GM23248 (cell line): ENCODE results near the gene IFT81. TPM values are rescaled to one million over a fixed set of nuclear protein-coding genes. Genes with fewer than 3 reads are reported as not detected.

Experiments
- DNase-seq: peaks from one replicate; pipeline ENCODE4 v3.0.0-alpha.2; 2015
- H2AFZ ChIP-seq: fragments of 200-600 bp; sonication (generic); 2 replicates; pipeline ENCODE4 v1.6.1; 2016; ENCODE audit warnings: antibody characterized with exemption
- H3F3A ChIP-seq: fragments of 200-600 bp; sonication (generic); 2 replicates; pipeline ENCODE4 v1.6.1; 2016; ENCODE audit warnings: mild to moderate bottlenecking, antibody characterized with exemption, mixed run types; ENCODE audit not compliant: insufficient read depth
- H3K27ac ChIP-seq: fragments of 200-600 bp; sonication (generic); 2 replicates; pipeline ENCODE4 v1.5.1; 2016; ENCODE audit warnings: mild to moderate bottlenecking
- H3K27me3 ChIP-seq: fragments of 200-600 bp; sonication (generic); replicated peaks from 2 replicates; pipeline ENCODE4 v1.6.1; 2016; ENCODE audit warnings: mild to moderate bottlenecking; ENCODE audit not compliant: insufficient read depth
- H3K36me3 ChIP-seq: fragments of 200-600 bp; sonication (generic); 2 replicates; pipeline ENCODE4 v1.6.1; 2016; ENCODE audit warnings: low read depth, mild to moderate bottlenecking
- H3K4me1 ChIP-seq: fragments of 200-600 bp; sonication (generic); 2 replicates; pipeline ENCODE4 v1.6.1; 2016; ENCODE audit warnings: mild to moderate bottlenecking; ENCODE audit not compliant: insufficient read depth
- H3K4me2 ChIP-seq: fragments of 200-600 bp; sonication (generic); one replicate; pipeline ENCODE4 v1.6.1; 2016; ENCODE audit warnings: mild to moderate bottlenecking; ENCODE audit not compliant: unreplicated experiment
- H3K4me3 ChIP-seq: fragments of 200-600 bp; sonication (generic); 2 replicates; pipeline ENCODE4 v1.5.1; 2016; ENCODE audit warnings: mild to moderate bottlenecking
- H3K79me2 ChIP-seq: fragments of 200-600 bp; sonication (generic); 2 replicates; pipeline ENCODE4 v1.6.1; 2016; ENCODE audit warnings: mild to moderate bottlenecking; ENCODE audit not compliant: insufficient read depth
- H3K9ac ChIP-seq: fragments of 200-600 bp; sonication (generic); 2 replicates; pipeline ENCODE4 v1.6.1; 2016; ENCODE audit warnings: mild to moderate bottlenecking
- H3K9me2 ChIP-seq: fragments of 200-600 bp; sonication (generic); 2 replicates; pipeline ENCODE4 v1.6.1; 2016; ENCODE audit warnings: mixed run types, mild to moderate bottlenecking, moderate library complexity; ENCODE audit not compliant: insufficient read depth
- H3K9me3 ChIP-seq: fragments of 200-600 bp; sonication (generic); one replicate; pipeline ENCODE4 v1.6.1; 2017; ENCODE audit warnings: low read depth
- H4K20me1 ChIP-seq: fragments of 200-600 bp; sonication (generic); 2 replicates; pipeline ENCODE4 v1.6.0; 2016; ENCODE audit not compliant: insufficient read depth
- EZH2 ChIP-seq: fragments of 200-600 bp; sonication (generic); IDR thresholded peaks from 2 replicates; pipeline ENCODE4 v1.6.1; 2018; ENCODE audit warnings: antibody characterized with exemption, mild to moderate bottlenecking; ENCODE audit not compliant: insufficient read depth, poor library complexity, severe bottlenecking
- EZH2phosphoT487 ChIP-seq: fragments of 200-600 bp; sonication (generic); IDR thresholded peaks from 2 replicates; pipeline ENCODE4 v1.6.1; 2018; ENCODE audit warnings: antibody characterized with exemption, moderate library complexity, mild to moderate bottlenecking, low read depth; ENCODE audit not compliant: insufficient read depth
- WGBS, 2 experiments: methylation state at CpG; one replicate each; pipeline ENCODE4 v1.1.6; 2015 to 2017; ENCODE audit warnings: low lambda C conversion rate in 2 of 2, low coverage in 1 of 2; ENCODE audit errors: missing lambda C conversion rate in 2 of 2; 5-methylcytosine and 5-hydroxymethylcytosine counted together
- in situ Hi-C: fragments of 300-500 bp; cut with MboI; formaldehyde crosslinking; loops from 2 replicates; pipeline ENCODE4 v1.15.0; 2020
- polyA plus RNA-seq: library from polyadenylated mRNA; unstranded; fragments of >200 nt; fragmentation: Nextera tagmentation; extraction: Ambion mirVana; gene quantifications from 2 replicates; pipeline ENCODE4 v1.2.1, GENCODE V29; 2016
- total RNA-seq: library from RNA; depleted of rRNA; stranded (reverse); fragments of >200 nt; shearing (Covaris generic); gene quantifications from 2 replicates; pipeline ENCODE4 v1.2.3, GENCODE V29; 2014

IFT81 gene
- total and polyA plus RNA-seq, 2 experiments from 2014 or later, result 9.5 to 14.0 TPM

GRCh38 chr12:110186059-110186458 lies 61.9 kb downstream of the IFT81 start:
- in situ Hi-C loops, result no loop called here
- Histone ChIP-seq H3K9ac (no peak overlapping the region), H4K20me1 (no peaks in the 10 kb centered on the region), H3K9me3 (no peaks in the 10 kb centered on the region), H3F3A (peaks cover 6% of the 10 kb centered on the region), H3K4me2 (no peak overlapping the region), H3K4me3 (no peak overlapping the region), H2AFZ (no peak overlapping the region), H3K36me3 (peaks cover 13% of the 10 kb centered on the region), H3K27ac (no peak overlapping the region), H3K9me2 (no peaks in the 10 kb centered on the region), H3K27me3 (no peaks in the 10 kb centered on the region), H3K79me2 (no peaks in the 10 kb centered on the region), H3K4me1 (peaks cover 9% of the 10 kb centered on the region)
- TF ChIP-seq EZH2 (no peak), EZH2phosphoT487 (no peak)
- peak; percentile 2 for DNase-seq
- WGBS, 2 experiments, result 100% methylated on average over 1 of the region's 1 CpG

GRCh38 chr12:110193196-110193595 lies 69.0 kb downstream of the IFT81 start:
- WGBS, 2 experiments, result 92 to 97% methylated on average over 1 of the region's 1 CpG
- in situ Hi-C loops, result no loop called here
- Histone ChIP-seq H3K79me2 (no peaks in the 10 kb centered on the region), H3K27me3 (no peaks in the 10 kb centered on the region), H3K4me2 (no peak overlapping the region), H2AFZ (no peak overlapping the region), H3K4me1 (no peaks in the 10 kb centered on the region), H4K20me1 (no peaks in the 10 kb centered on the region), H3K9ac (no peak overlapping the region), H3K9me3 (no peaks in the 10 kb centered on the region), H3K4me3 (no peak overlapping the region), H3K9me2 (no peaks in the 10 kb centered on the region), H3F3A (peaks cover 2% of the 10 kb centered on the region; the same call in 1 of the 2 replicates), H3K36me3 (peaks cover 17% of the 10 kb centered on the region; the same call in 1 of the 2 replicates), H3K27ac (no peak overlapping the region)
- no peak for DNase-seq
- no peak for TF ChIP-seq EZH2

- no peaks in the 10 kb centered on the region for H3K9me3 ChIP-seq
- no peak overlapping the region for H3K4me3 ChIP-seq
- H4K20me1 ChIP-seq, result no peaks in the 10 kb centered on the region
- peaks cover 21% of the 10 kb centered on the region for H3K4me1 ChIP-seq
- H3K79me2 ChIP-seq, result no peaks in the 10 kb centered on the region
- no peaks in the 10 kb centered on the region for H3K27me3 ChIP-seq
- H3K9me2 ChIP-seq, result no peaks in the 10 kb centered on the region
- 94 to 100% methylated on average over 2 of the region's 2 CpGs for WGBS, 2 experiments
- H3K4me2 ChIP-seq, result no peak overlapping the region
- no peak for TF ChIP-seq EZH2phosphoT487
- no peak for TF ChIP-seq EZH2
- H3K27ac ChIP-seq, result no peak overlapping the region
- H2AFZ ChIP-seq, result no peak overlapping the region
- H3K36me3 ChIP-seq, result peaks cover 17% of the 10 kb centered on the region; the same call in 1 of the 2 replicates
- no peak overlapping the region for H3K9ac ChIP-seq
- no peak for DNase-seq
- in situ Hi-C loops, result no loop called here
- peaks cover 7% of the 10 kb centered on the region for H3F3A ChIP-seq
Observed at GRCh38 chr12:110197003-110197402, 72.8 kb downstream of the IFT81 start.

- DNase-seq, result no peak
- peaks cover 7% of the 10 kb centered on the region for H3F3A ChIP-seq
- peaks cover 21% of the 10 kb centered on the region for H3K4me1 ChIP-seq
- WGBS, 2 experiments, result 96 to 97% methylated on average over 1 of the region's 1 CpG
- no peaks in the 10 kb centered on the region for H3K27me3 ChIP-seq
- in situ Hi-C loops, result no loop called here
- no peaks in the 10 kb centered on the region for H3K9me3 ChIP-seq
- H3K27ac ChIP-seq, result no peak overlapping the region
- no peak overlapping the region for H3K4me2 ChIP-seq
- no peaks in the 10 kb centered on the region for H4K20me1 ChIP-seq
- H3K79me2 ChIP-seq, result no peaks in the 10 kb centered on the region
- H3K9ac ChIP-seq, result no peak overlapping the region
- H3K9me2 ChIP-seq, result no peaks in the 10 kb centered on the region
- H3K4me3 ChIP-seq, result no peak overlapping the region
- TF ChIP-seq EZH2phosphoT487 (no peak), EZH2 (no peak)
- H3K36me3 ChIP-seq, result peaks cover 6% of the 10 kb centered on the region; the same call in 1 of the 2 replicates
- no peak overlapping the region for H2AFZ ChIP-seq
Observed at GRCh38 chr12:110198386-110198785, 74.2 kb downstream of the IFT81 start.
